Neural progenitor cell (in vitro differentiated cells): Measurements from ENCODE around the gene RLN2. TPM values are rescaled to one million over a fixed set of nuclear protein-coding genes. Genes with fewer than 3 reads are reported as not detected.
"Not testable (repeated sequence)": the region's sequence is repeated elsewhere in the genome, so short reads cannot be mapped to it uniquely, and the experiment has no call there.

Experiments
- DNase-seq: peaks from one replicate; pipeline ENCODE4 v3.0.0-alpha.2; 2016; ENCODE audit warnings: low spot score
- H2AFZ ChIP-seq: fragments of 200-600 bp; sonication (generic); replicated peaks from 2 replicates; pipeline ENCODE4 v1.6.1; 2016; ENCODE audit warnings: antibody characterized with exemption
- H3F3A ChIP-seq: fragments of 200-600 bp; sonication (generic); 2 replicates; pipeline ENCODE4 v1.6.1; 2016; ENCODE audit warnings: antibody characterized with exemption, low read depth
- H3K27ac ChIP-seq: fragments of 200-600 bp; sonication (generic); 2 replicates; pipeline ENCODE4 v1.5.1; 2016; ENCODE audit warnings: mild to moderate bottlenecking
- H3K27me3 ChIP-seq: fragments of 200-600 bp; sonication (generic); 2 replicates; pipeline ENCODE4 v1.6.1; 2016; ENCODE audit warnings: mild to moderate bottlenecking, moderate library complexity
- H3K36me3 ChIP-seq: fragments of 200-600 bp; sonication (generic); 2 replicates; pipeline ENCODE4 v1.5.1; 2016
- H3K4me1 ChIP-seq: fragments of 200-600 bp; sonication (generic); 2 replicates; pipeline ENCODE4 v1.6.1; 2016; ENCODE audit warnings: mixed run types
- H3K4me2 ChIP-seq: fragments of 200-600 bp; sonication (generic); 2 replicates; pipeline ENCODE4 v1.6.1; 2016
- H3K4me3 ChIP-seq: fragments of 200-600 bp; sonication (generic); 2 replicates; pipeline ENCODE4 v1.5.1; 2016
- H3K79me2 ChIP-seq: fragments of 200-600 bp; sonication (generic); 2 replicates; pipeline ENCODE4 v1.6.1; 2016; ENCODE audit warnings: low read depth
- H3K9ac ChIP-seq: fragments of 200-600 bp; sonication (generic); 2 replicates; pipeline ENCODE4 v1.6.1; 2016
- H3K9me3 ChIP-seq: fragments of 200-600 bp; sonication (generic); 2 replicates; pipeline ENCODE4 v1.5.1; 2016; ENCODE audit warnings: low read depth
- H4K20me1 ChIP-seq: fragments of 200-600 bp; sonication (generic); 2 replicates; pipeline ENCODE4 v1.6.1; 2016; ENCODE audit warnings: low read depth
- H3K27ac Mint-ChIP-seq: 3 replicates; pipeline ENCODE4 v1.8.0; 2021; ENCODE audit warnings: mixed read lengths
- H3K27me3 Mint-ChIP-seq: 2 replicates; pipeline ENCODE4 v1.8.0; 2022; ENCODE audit warnings: low read depth, mild to moderate bottlenecking, inconsistent platforms, moderate library complexity, mixed read lengths; ENCODE audit not compliant: insufficient read depth
- H3K36me3 Mint-ChIP-seq: 3 replicates; pipeline ENCODE4 v1.8.0; 2021; ENCODE audit warnings: mixed read lengths
- H3K4me1 Mint-ChIP-seq: 3 replicates; pipeline ENCODE4 v1.8.0; 2021; ENCODE audit warnings: mixed read lengths
- H3K4me3 Mint-ChIP-seq: 3 replicates; pipeline ENCODE4 v1.8.0; 2021; ENCODE audit warnings: mild to moderate bottlenecking, moderate library complexity, mixed read lengths
- H3K9me3 Mint-ChIP-seq: 3 replicates; pipeline ENCODE4 v1.8.0; 2020; ENCODE audit warnings: mixed read lengths
- CTCF ChIP-seq: fragments of 200-600 bp; sonication (generic); IDR thresholded peaks from 2 replicates; pipeline ENCODE4 v1.5.1; 2017; ENCODE audit warnings: antibody characterized with exemption, mild to moderate bottlenecking
- EZH2 ChIP-seq: fragments of 200-600 bp; sonication (generic); IDR thresholded peaks from 2 replicates; pipeline ENCODE4 v1.6.1; 2017; ENCODE audit warnings: antibody characterized with exemption, mild to moderate bottlenecking, moderate library complexity
- EZH2phosphoT487 ChIP-seq: fragments of 200-600 bp; sonication (generic); IDR thresholded peaks from 2 replicates; pipeline ENCODE4 v1.6.1; 2017; ENCODE audit warnings: antibody characterized with exemption
- total RNA-seq: library from RNA; depleted of rRNA; stranded (reverse); fragments of >200 nt; gene quantifications from 2 replicates; pipeline ENCODE4 v1.2.3, GENCODE V29; 2015; ENCODE audit warnings: low replicate concordance

The RLN2 gene
- total RNA-seq, 1 donor from 2014 or later, result 12.6 TPM

- H3K4me3 ChIP-seq, result no peak overlapping the region
- H3K36me3 ChIP-seq, result no peaks in the 10 kb centered on the region
- no peaks in the 10 kb centered on the region for H3K27me3 ChIP-seq
- Mint-ChIP-seq H3K4me1 (no peaks in the 10 kb centered on the region), H3K4me3 (no peak overlapping the region), H3K27ac (no peak overlapping the region), H3K27me3 (no peaks in the 10 kb centered on the region), H3K36me3 (no peaks in the 10 kb centered on the region), H3K9me3 (peaks cover 4% of the 10 kb centered on the region)
- TF ChIP-seq EZH2 (no peak), EZH2phosphoT487 (no peak), CTCF (no peak)
- H3K9ac ChIP-seq, result no peak overlapping the region
- H3K4me2 ChIP-seq, result no peak overlapping the region
- H3K9me3 ChIP-seq, result no peaks in the 10 kb centered on the region
- H3K4me1 ChIP-seq, result no peaks in the 10 kb centered on the region
- H2AFZ ChIP-seq, result no peak overlapping the region
- no peak overlapping the region for H3K27ac ChIP-seq
- H3F3A ChIP-seq, result no peaks in the 10 kb centered on the region
- H3K79me2 ChIP-seq, result no peaks in the 10 kb centered on the region
- H4K20me1 ChIP-seq, result no peaks in the 10 kb centered on the region
- DNase-seq, result no peak
Observed at GRCh38 chr9:5321058-5321457, 16.5 kb upstream of the RLN2 start.

- DNase-seq, H3F3A ChIP-seq, H3K4me3 Mint-ChIP-seq, H3K4me1 ChIP-seq, H3K9ac ChIP-seq, H3K27ac Mint-ChIP-seq, H3K4me1 Mint-ChIP-seq, H3K27me3 Mint-ChIP-seq, H3K79me2 ChIP-seq, H3K36me3 ChIP-seq, H4K20me1 ChIP-seq, H3K4me2 ChIP-seq, H3K4me3 ChIP-seq, H3K36me3 Mint-ChIP-seq, H3K9me3 ChIP-seq, H3K27me3 ChIP-seq, H2AFZ ChIP-seq, H3K27ac ChIP-seq: not testable (repeated sequence)
- peaks cover 20% of the 10 kb centered on the region for H3K9me3 Mint-ChIP-seq
Observed at GRCh38 chr9:5316406-5316805, 11.9 kb upstream of the RLN2 start.

- Histone ChIP-seq H3K79me2 (no peaks in the 10 kb centered on the region), H3K4me2 (no peak overlapping the region), H3K4me1 (no peaks in the 10 kb centered on the region), H3F3A (no peaks in the 10 kb centered on the region), H2AFZ (no peak overlapping the region), H3K9ac (no peak overlapping the region), H3K27me3 (no peaks in the 10 kb centered on the region), H3K4me3 (no peak overlapping the region), H4K20me1 (no peaks in the 10 kb centered on the region), H3K9me3 (no peaks in the 10 kb centered on the region), H3K27ac (no peak overlapping the region), H3K36me3 (no peaks in the 10 kb centered on the region)
- no peaks in the 10 kb centered on the region for H3K4me1 Mint-ChIP-seq
- TF ChIP-seq EZH2, result no peak
- no peak for TF ChIP-seq CTCF
- TF ChIP-seq EZH2phosphoT487, result no peak
- H3K4me3 Mint-ChIP-seq, result no peak overlapping the region
- no peaks in the 10 kb centered on the region for H3K36me3 Mint-ChIP-seq
- no peak for DNase-seq
- H3K27ac Mint-ChIP-seq, result no peak overlapping the region
- H3K27me3 Mint-ChIP-seq, result no peaks in the 10 kb centered on the region
- H3K9me3 Mint-ChIP-seq, result peaks cover 20% of the 10 kb centered on the region
Observed at GRCh38 chr9:5315187-5315923, 10.8 kb upstream of the RLN2 start.

GRCh38 chr9:5310851-5311250 is 6.3 kb upstream of the RLN2 start:
- H2AFZ ChIP-seq, result no peak overlapping the region
- DNase-seq, result no peak
- no peak overlapping the region for H3K27ac Mint-ChIP-seq
- no peaks in the 10 kb centered on the region for H3K4me1 Mint-ChIP-seq
- no peaks in the 10 kb centered on the region for H3K9me3 ChIP-seq
- no peaks in the 10 kb centered on the region for H3F3A ChIP-seq
- no peaks in the 10 kb centered on the region for H3K36me3 Mint-ChIP-seq
- H3K79me2 ChIP-seq, result no peaks in the 10 kb centered on the region
- H3K27me3 Mint-ChIP-seq, result no peaks in the 10 kb centered on the region
- no peaks in the 10 kb centered on the region for H3K4me1 ChIP-seq
- H3K4me2 ChIP-seq, result no peak overlapping the region
- no peak overlapping the region for H3K4me3 ChIP-seq
- no peaks in the 10 kb centered on the region for H4K20me1 ChIP-seq
- no peaks in the 10 kb centered on the region for H3K36me3 ChIP-seq
- H3K9me3 Mint-ChIP-seq, result peaks cover 16% of the 10 kb centered on the region
- H3K4me3 Mint-ChIP-seq, result no peak overlapping the region
- TF ChIP-seq EZH2phosphoT487 (no peak), EZH2 (no peak), CTCF (no peak)
- no peaks in the 10 kb centered on the region for H3K27me3 ChIP-seq
- H3K9ac ChIP-seq, result no peak overlapping the region
- H3K27ac ChIP-seq, result no peak overlapping the region
